GM21360 (cell line): ENCODE data around the gene RASGEF1C.
"Not testable (repeated sequence)": the region's sequence is repeated elsewhere in the genome, so short reads cannot be mapped to it uniquely, and the experiment has no call there.

Source experiments
- ATAC-seq: cut with Tn5 transposase; IDR thresholded peaks from one replicate; pipeline ENCODE4 v1.9.1; 2021; ENCODE audit warnings: mild to moderate bottlenecking, moderate library complexity; ENCODE audit not compliant: unreplicated experiment

The RASGEF1C gene

DNA sequence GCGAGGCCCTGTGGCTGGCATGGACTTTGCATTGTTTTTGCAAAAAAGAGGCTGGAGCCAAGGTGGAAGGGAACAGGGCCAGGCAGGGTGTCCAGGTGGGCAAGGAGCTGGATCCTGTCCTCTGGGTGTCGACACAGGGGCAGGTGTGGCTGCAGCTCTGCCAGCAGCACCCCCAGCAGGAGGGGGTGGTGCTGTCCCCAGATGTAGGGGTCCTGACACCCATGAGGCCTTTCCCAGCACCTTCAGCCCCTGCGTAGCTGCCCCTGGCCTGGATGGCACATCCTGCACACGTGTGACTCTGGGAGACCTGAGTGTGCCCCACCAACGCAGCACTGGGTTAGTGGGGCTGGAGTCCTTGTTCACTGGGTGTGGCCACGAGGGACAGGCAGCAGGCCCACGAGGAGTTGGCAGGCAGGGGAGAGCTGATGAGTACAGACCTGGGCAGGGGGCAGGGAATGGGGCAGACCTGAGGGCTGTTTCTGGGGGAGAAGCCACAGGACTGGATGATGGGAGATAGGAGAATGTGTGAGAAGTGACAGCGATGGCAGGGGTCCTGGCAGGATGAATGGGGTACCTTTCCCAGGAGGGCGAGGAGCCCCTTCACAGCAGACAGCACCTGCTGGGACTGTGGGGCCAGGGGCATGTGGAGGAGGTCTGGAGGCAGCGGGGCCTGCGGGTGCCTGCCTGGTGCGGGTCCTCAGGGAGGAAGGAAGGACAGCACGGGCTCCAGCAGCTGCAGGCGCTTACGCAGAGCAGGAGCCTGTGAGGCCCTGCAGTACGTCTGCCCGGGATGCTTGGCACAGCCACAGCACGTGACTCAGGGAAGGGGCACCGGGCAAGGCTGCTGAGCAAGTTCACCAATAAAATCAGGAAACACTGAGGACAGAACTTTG is 3.6 kb upstream of the RASGEF1C start:
- ATAC-seq, result no peak

DNA sequence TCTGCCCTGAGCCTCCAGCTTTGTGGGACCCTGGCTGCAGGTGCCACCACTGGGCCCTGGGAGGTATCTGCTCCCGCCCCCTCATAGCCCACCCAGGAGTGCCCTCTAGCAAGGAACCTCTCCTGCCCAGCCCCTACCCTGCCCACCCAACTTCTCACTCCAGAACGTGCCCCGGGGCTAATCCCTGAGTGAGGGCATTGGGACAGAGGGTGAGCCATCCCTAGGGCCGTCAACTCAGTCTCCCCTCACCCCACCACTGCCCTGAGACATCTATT is 2.7 kb upstream of the RASGEF1C start:
- ATAC-seq, result no peak

DNA sequence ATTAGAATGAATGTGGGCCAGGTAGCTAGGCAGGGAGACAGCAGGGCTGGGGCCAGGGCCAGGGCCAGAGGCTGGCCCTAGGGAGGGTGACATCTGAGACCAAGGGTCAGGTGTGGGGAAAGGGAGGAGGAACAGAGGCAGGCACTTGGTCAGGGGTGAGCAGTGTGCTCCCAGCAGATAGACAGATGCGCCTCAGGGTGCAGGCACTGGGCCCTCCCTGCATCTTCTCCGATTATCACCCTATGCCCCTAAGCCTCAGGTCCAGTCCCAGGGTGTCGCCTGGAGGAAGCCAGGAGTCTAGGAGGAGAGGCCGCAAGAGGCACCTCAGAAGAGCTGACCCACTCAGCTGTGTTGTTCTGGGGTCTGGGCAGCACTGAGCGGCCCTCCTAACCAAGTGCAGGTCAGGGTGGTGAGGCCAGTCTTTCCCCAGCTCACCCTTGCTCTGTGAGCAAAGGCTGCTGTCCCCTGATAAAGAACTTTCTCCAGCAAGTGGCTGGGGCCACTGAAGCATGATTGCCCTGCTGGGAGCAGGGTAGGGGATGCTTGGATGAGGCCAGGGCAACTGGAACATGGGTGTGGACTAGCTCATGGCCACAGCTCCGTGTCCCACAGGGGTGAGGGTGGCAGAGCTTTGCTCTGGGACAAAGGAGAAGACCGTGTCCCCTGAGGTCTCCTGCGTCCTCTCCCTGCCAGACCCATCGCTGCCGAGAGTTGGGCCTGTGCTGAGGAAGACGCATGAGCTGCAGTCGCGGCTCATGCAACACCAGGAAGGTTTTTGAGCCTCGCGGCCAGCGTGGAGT is 2.1 kb upstream of the RASGEF1C start:
- no peak for ATAC-seq

- not testable (repeated sequence) for ATAC-seq
These were observed 1.1 kb upstream of the RASGEF1C start for GRCh38 chr5:180210077-180210476.

DNA sequence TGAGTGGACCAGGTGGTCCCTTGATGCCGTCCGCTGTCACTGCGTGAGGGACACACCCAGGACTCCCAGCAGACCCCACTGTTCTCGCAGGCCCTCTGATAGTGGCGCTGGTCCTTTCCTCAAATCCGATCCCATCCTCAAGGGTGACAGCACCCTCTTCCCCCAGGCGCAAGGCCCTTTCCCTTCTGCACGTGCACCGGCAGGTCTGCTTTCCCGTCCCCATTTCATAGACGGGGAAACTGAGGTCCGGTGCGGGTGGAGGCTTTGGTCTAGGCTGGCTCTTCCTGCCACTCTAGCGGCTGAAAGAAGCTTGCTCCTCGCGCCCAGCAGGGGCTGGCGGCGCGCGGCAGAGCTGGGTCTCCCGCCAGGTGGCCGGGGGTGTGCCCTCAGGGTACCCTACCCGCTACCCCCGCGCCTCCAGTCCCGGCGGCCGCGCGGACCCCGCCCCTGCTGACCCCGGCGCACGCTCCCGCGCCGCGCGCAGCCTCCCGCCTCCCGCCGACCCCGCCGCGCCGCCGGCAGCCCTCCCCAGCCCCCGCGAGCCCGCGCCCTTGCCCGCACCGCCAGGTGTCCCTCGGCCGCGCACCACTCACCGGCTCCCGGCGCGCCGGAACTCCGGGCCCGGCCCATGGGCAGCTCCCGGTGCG is 453 bp downstream of the RASGEF1C start:
- ATAC-seq, result peak; percentile 29

DNA sequence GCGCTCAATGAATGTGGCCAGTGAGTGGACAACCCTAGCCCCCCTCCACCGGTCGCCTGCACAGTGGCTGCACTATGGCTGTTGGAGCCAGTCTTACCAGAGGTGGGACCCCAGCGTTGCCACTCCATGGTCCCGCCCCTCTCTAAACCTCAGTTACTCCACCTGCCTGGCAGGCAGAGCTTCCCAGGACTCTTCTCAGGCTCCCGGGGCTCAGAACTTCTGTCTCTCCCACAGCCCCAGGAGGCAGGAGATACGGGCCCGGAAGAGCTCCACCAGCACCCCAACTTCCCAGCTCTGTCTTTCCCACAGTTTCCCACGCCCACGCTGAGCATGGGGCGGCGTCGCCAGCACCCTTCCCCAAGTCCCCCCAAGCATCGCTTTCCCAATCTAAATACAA is 975 bp downstream of the RASGEF1C start:
- no peak for ATAC-seq

- ATAC-seq, result no peak
These were observed 1.4 kb downstream of the RASGEF1C start for GRCh38 chr5:180207593-180207992.

GRCh38 chr5:180206993-180207392 is 2.0 kb downstream of the RASGEF1C start:
- no peak for ATAC-seq

DNA sequence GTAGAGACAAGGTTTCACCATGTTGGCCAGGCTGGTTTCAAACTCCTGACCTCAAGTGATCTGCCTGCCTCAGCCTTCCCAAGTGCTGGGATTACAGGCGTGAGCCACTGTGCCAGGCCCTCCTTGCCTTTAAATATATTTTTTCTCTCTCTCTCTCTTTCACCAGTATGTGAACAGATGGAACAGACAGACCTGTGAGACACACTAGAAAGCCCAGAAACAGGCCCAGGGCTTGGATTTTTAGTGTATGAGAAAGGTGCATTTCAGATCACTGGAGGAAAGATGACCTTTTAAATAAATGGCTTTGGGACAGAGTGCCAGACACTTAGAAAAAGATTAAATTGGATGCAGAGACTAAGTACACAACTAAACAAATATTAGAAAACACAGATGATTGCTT is 3.1 kb downstream of the RASGEF1C start:
- no peak for ATAC-seq

- ATAC-seq, result no peak
These were observed 4.7 kb downstream of the RASGEF1C start for GRCh38 chr5:180204276-180204819.

DNA sequence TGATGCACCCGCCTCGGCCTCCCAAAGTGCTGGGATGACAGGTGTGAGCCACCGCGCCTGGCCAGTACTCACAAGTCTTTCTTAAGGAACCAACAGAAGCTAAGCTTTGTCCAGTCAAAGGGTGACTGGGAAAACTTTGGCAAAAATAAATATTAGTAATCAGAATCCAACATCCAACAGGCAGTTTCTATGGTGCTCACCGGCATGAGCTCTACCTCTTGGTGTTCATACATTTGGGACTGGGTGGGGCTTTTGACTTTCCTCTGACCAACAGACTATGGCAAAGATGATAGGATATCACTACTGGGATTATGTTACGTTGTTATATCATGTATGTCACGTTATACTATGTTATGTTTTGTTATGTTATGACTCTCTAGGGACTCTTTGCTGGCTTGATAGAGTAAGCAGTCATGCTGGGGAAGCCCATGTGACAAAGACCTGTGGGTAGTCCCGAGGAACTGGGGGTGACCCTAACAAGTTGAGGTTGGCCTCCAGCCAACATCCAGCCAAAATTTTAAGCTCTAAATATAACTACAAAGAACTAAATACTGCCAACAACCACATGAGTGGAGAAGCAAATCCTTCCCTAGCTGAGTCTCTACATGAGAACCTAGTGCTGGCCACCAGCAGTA is 6.0 kb downstream of the RASGEF1C start:
- ATAC-seq, result no peak

GRCh38 chr5:180201051-180201987 is 7.7 kb downstream of the RASGEF1C start:
- ATAC-seq, result no peak

DNA sequence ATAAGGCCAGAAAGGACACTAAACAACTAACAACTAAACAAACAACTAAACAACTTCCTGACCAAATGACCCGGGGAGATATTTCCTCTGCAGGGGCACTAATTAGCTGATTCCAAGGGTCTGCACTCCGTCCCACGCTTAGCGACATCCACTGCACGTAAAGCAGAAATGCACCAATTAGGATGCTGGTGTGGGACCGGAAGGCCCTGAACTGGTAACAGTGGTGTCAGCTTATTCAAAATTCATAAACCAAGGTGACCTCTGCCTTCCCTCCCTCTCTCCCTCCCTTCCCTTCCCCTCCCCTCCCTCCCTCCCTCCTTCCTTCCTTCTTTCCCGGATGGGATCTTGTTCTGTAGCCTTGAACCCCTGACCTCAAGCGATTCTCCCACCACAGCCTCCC is 9.6 kb downstream of the RASGEF1C start:
- no peak for ATAC-seq

DNA sequence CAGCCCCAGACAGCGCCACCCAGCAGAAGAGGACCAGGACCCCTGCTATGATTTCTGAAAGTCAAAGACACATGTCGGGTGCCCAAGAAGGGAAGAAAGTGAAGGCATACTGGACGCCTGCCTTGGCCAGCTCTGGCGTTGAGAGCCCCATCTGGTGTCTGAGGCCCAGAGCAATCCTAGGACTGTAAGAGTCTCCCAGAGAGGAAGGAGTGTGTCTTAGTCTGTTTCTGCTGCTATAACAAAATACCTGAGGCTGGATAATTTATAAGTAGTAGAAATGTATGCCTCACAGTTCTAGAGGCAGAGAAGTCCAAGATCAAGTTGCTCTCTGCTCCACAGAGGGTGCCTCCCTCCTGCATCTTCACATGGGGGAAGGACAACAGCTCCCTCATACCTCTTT is 10.8 kb downstream of the RASGEF1C start:
- ATAC-seq, result no peak

- no peak for ATAC-seq
These were observed 11.9 kb downstream of the RASGEF1C start for GRCh38 chr5:180197016-180197702.

GRCh38 chr5:180194410-180195345 is 14.3 kb downstream of the RASGEF1C start:
- no peak for ATAC-seq

- no peak for ATAC-seq
These were observed 15.1 kb downstream of the RASGEF1C start for GRCh38 chr5:180193749-180194375.

- no peak for ATAC-seq
These were observed 17.3 kb downstream of the RASGEF1C start for GRCh38 chr5:180191716-180192115.
